ENCODE measurements around the gene ADGRL3.

Gene ADGRL3

DNA sequence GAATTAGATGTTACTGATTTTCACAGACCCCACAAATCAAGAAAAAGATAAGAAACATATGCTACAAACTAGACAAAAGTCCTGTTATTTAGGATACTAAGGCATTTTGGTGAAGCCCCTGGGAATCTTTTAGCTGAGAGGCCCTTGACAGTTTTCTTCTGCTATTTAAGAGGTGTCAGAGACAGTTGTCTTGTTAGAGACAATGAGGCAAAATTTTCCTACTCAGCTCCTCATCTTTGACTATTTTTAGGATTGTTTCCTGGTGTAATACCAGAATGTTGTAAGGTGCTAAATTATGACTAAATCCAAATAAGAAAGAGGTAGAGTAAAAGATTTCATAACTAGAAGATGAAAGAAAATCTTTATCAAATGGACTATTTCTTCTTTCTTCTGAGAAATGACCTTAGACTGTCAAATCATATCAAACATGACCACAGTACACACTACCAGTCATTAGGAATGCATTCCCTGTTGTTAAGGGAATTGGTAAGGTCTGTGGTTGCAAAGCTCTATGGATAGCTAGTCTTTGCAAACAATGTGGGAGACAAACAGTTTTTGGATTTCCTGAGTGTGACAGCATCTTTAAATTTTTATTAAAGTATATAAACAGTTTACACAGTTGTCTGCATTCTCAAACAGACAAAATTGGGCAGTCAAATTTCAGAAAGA is 926.1 kb downstream of the ADGRL3 start:
- no peak for DNase-seq (ENCODE audit: low spot score)
- in situ Hi-C loops (cut with MboI; ENCODE audit: low sequenced_read_pairs, unreplicated experiment) = no loop called here
- TF ChIP-seq, protein P1, sequence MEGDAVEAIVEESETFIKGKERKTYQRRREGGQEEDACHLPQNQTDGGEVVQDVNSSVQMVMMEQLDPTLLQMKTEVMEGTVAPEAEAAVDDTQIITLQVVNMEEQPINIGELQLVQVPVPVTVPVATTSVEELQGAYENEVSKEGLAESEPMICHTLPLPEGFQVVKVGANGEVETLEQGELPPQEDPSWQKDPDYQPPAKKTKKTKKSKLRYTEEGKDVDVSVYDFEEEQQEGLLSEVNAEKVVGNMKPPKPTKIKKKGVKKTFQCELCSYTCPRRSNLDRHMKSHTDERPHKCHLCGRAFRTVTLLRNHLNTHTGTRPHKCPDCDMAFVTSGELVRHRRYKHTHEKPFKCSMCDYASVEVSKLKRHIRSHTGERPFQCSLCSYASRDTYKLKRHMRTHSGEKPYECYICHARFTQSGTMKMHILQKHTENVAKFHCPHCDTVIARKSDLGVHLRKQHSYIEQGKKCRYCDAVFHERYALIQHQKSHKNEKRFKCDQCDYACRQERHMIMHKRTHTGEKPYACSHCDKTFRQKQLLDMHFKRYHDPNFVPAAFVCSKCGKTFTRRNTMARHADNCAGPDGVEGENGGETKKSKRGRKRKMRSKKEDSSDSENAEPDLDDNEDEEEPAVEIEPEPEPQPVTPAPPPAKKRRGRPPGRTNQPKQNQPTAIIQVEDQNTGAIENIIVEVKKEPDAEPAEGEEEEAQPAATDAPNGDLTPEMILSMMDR (IDR thresholded peaks at IDR 0.05; ENCODE audit: borderline replicate concordance, control extremely low read depth, extremely low read depth, insufficient read depth, missing control alignments) = no peak
